ENCODE data around the gene HIP1.

GRCh38 chr7:75630549-75630948, 108.2 kb downstream of the HIP1 start:
- TF ChIP-seq ZNF883 (CRISPR knock-in tag; IDR thresholded peaks at IDR 0.05; ENCODE audit: not compliant biosample characterization) (no peak), FOSL2 (CRISPR knock-in tag; IDR thresholded peaks at IDR 0.05) (no peak), CTCF (CRISPR knock-in tag; IDR thresholded peaks at IDR 0.05) (no peak), HMGXB4 (CRISPR knock-in tag; IDR thresholded peaks at IDR 0.05; ENCODE audit: borderline replicate concordance in 1 of 2, low read depth in 1 of 2) (no peak), EHMT2 (IDR thresholded peaks at IDR 0.05; ENCODE audit: borderline replicate concordance, low read depth, low read length) (no peak), SNAPC5 (CRISPR knock-in tag; IDR thresholded peaks at IDR 0.05; ENCODE audit: borderline replicate concordance) (no peak), KMT2A (CRISPR knock-in tag; IDR thresholded peaks at IDR 0.05) (no peak), FOXP4 (CRISPR knock-in tag; IDR thresholded peaks at IDR 0.05) (no peak), ZNF263 (CRISPR knock-in tag; IDR thresholded peaks at IDR 0.05) (no peak), JUN (CRISPR knock-in tag; IDR thresholded peaks at IDR 0.05) (no peak), RXRA (CRISPR knock-in tag; IDR thresholded peaks at IDR 0.05) (no peak), NPAS2 (CRISPR knock-in tag; IDR thresholded peaks at IDR 0.05; ENCODE audit: borderline replicate concordance) (no peak), ZNF704 (CRISPR knock-in tag; IDR thresholded peaks at IDR 0.05; ENCODE audit: borderline replicate concordance) (no peak), POLR2A (IDR thresholded peaks at IDR 0.05; ENCODE audit: insufficient read depth in 1 of 2, low read depth in 2 of 2, low read length in 2 of 2) (no peak)

Data from HepG2 (cell line).